ENCODE measurements around the gene MOCS1.
A peak's percentile ranks its signal among the peaks of the same experiment; 100 is the strongest.

Gene MOCS1

GRCh38 chr6:39948199-39948791 is 14.0 kb upstream of the MOCS1 start:
- DNase-seq, result no peak

- DNase-seq, result no peak
Measured at GRCh38 chr6:39947611-39948068, 13.4 kb upstream of the MOCS1 start.

- no peak for DNase-seq
Measured at GRCh38 chr6:39945626-39946025, 11.4 kb upstream of the MOCS1 start.

- DNase-seq, result no peak
Measured at GRCh38 chr6:39942903-39943580, 8.8 kb upstream of the MOCS1 start.

GRCh38 chr6:39941820-39942219 is 7.6 kb upstream of the MOCS1 start:
- no peak for DNase-seq

GRCh38 chr6:39941138-39941537 is 6.9 kb upstream of the MOCS1 start:
- no peak for DNase-seq

- no peak for DNase-seq
Measured at GRCh38 chr6:39938773-39939654, 4.8 kb upstream of the MOCS1 start.

GRCh38 chr6:39937686-39938333 is 3.5 kb upstream of the MOCS1 start:
- DNase-seq, result no peak

GRCh38 chr6:39936857-39937256 is 2.6 kb upstream of the MOCS1 start:
- no peak for DNase-seq

- no peak for DNase-seq
Measured at GRCh38 chr6:39935241-39935640, 979 bp upstream of the MOCS1 start.

GRCh38 chr6:39933669-39934130 is 562 bp downstream of the MOCS1 start:
- no peak for DNase-seq

GRCh38 chr6:39932386-39932910 is 1.8 kb downstream of the MOCS1 start:
- no peak for DNase-seq

GRCh38 chr6:39931607-39932006 is 2.7 kb downstream of the MOCS1 start:
- no peak for DNase-seq

GRCh38 chr6:39930540-39930939 is 3.7 kb downstream of the MOCS1 start:
- no peak for DNase-seq

GRCh38 chr6:39929733-39930461 is 4.4 kb downstream of the MOCS1 start:
- DNase-seq, result peak; percentile 44

- DNase-seq, result peak; percentile 44
Measured at GRCh38 chr6:39929039-39929732, 5.1 kb downstream of the MOCS1 start.

- DNase-seq, result no peak
Measured at GRCh38 chr6:39927159-39927558, 7.1 kb downstream of the MOCS1 start.

GRCh38 chr6:39926668-39927067 is 7.6 kb downstream of the MOCS1 start:
- DNase-seq, result no peak

- no peak for DNase-seq
Measured at GRCh38 chr6:39925931-39926290, 8.4 kb downstream of the MOCS1 start.

GRCh38 chr6:39925191-39925930 is 8.9 kb downstream of the MOCS1 start:
- no peak for DNase-seq

- DNase-seq, result no peak
Measured at GRCh38 chr6:39924283-39924682, 10.0 kb downstream of the MOCS1 start.
